GM18508 (cell line): Measurements from ENCODE around the gene DNMT3A.

Experiments
- ATAC-seq: cut with Tn5 transposase; IDR thresholded peaks from one replicate; pipeline ENCODE4 v1.9.1; 2021; ENCODE audit warnings: moderate number of reproducible peaks; ENCODE audit not compliant: insufficient read depth, unreplicated experiment

The DNMT3A gene

DNA sequence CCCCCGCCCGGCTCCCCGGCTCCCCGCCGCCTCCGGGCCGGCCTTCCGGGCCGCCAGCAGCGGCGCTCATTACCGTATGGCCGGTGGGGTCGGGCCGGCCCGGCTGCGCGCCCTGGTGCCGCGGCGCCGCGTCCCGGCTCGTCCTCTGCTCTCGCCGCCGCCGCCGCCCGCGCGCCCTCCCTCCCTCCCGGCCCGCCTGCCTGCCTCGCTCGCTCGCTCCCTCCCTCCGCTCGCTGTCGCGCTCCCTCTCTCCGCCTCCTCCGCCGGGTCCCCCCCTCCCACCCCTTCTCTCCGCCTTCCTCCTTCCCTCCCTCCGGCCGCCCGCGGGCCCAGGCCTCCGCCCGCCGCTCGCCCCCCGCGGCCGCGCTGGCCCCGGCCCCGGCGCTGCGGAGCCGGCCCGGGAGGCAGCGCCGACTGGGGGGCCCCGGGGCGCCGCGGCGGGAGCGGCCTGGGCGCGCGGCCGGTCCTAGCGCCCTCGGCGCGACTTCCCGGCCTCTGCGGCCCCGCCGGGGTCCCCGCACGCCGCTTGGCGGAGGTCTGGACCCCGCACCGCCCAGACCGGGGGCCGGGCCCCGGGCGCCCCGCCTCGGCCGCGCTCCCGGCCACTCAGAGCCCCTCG lies at the start of gene DNMT3A:
Gene DNMT3A (minus strand): TSS at position 173 of the 619 bp plus-strand sequence. CDS start 27,941 bp downstream, outside the sequence.
- ATAC-seq, result no peak

- ATAC-seq, result no peak
Observed at GRCh38 chr2:25389161-25389560, 47.4 kb upstream of the DNMT3A start.

- no peak for ATAC-seq
Observed at GRCh38 chr2:25388491-25388890, 46.8 kb upstream of the DNMT3A start.

DNA sequence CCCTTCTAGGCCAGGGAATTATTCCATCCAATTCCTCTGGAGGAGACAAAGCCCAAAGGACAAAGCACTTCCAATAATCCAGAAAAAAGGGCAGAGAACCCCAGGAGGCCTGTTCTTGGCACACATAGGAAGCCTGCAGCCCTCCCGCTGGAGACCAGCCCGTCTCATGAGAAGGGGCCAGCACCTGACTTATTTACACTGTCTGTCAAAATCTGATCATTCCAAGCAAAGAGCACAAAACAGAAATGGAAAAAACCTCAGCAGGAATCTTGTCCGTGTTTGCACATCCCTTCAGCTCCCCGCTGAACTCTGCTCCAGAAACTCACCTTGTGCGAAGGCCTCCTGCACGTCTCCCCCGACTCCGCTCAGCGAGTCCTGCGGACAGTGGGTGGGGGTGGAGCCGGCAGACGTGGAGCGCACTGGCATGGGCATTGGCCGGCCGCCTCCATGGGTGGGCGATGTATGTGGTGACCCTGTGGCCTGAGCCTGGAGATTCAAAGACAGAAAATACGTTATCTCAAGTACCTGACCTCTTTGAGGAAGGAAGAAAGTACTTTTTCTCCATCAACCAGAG lies 46.2 kb upstream of the DNMT3A start:
- ATAC-seq, result no peak

DNA sequence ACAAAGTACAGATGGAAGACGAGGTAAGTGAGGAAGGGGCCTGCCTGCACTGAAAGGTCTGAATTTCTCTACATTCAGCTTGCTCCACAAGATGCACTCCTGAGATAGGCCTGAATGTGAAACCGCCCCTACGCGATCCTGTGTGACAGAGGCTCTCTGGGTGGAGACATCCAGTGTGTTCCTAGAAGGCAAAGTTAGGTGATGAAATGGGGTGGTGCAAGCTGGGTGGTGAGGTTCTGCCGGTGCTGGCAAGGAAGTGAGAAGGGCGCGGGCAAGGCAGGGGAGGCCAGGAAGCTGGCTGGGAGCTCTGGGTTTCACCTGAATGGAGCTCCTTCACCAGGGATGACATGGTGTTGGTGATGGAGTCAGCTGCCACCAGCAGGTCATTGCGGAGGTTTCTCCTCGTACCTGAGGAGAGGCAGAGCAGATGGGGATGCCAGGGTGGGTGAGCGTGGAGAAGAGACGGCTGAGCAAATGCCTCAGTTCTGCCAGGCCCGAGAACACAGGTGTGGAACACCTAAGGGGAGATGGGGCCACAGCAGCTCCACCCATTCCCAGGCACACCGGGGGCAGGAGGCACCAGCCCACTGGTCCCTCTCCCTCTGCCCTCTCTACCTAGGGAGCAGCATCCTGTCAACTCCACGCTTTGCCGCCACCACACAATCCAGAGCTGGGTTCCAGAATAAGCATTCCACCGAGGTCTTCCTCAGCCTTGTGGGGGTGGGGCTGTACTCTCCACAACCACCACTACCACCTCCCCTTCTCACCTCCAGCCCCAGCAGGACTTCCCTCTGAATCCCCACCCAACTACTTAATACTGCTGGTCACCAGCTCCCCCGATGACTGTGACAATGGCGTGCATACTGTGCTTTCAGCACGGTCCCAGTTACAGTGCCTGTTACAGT lies 45.5 kb upstream of the DNMT3A start:
- ATAC-seq, result no peak

GRCh38 chr2:25385910-25386309 lies 44.2 kb upstream of the DNMT3A start:
- no peak for ATAC-seq

DNA sequence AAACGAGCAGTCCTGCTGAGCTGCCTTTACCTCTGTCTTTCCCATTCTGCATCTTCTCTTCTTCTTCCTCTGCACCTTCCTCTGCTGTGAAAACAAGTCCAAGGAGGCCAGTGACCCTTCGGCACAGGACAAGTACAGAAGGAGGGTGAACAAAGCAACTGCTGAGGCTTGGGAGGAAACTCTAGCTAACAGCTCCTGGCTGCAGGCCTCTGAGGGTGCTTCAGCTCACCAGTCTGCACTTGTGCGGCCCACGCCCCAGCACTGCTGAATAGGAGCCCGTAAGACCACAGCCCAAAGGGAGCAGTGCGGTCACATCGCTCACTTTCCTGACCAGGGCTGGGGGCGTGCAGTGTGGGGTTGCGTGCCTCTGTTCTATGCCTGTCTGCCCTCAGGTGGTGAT lies 42.1 kb upstream of the DNMT3A start:
- ATAC-seq, result no peak

DNA sequence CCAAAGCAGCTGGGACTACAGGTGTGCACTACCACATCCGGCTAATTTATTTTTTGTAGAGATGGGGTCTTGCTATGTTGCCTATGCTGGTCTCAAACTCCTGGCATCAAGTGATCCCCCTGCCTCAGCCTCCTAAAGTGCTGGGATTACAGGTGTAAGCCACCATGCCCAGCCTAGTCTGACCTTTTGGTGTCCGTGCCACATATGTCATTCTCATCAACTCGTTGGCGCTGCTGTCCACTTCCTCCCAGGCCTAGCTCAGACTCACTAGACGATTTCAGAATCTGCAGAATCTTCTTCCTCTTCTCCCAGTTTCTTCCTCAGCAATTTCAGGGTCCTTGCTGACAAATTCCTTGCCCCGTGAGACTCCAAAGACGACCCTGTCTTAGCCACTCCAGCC lies 39.8 kb upstream of the DNMT3A start:
- no peak for ATAC-seq

GRCh38 chr2:25380586-25381375 lies 39.1 kb upstream of the DNMT3A start:
- ATAC-seq, result no peak

GRCh38 chr2:25380023-25380422 lies 38.3 kb upstream of the DNMT3A start:
- no peak for ATAC-seq

DNA sequence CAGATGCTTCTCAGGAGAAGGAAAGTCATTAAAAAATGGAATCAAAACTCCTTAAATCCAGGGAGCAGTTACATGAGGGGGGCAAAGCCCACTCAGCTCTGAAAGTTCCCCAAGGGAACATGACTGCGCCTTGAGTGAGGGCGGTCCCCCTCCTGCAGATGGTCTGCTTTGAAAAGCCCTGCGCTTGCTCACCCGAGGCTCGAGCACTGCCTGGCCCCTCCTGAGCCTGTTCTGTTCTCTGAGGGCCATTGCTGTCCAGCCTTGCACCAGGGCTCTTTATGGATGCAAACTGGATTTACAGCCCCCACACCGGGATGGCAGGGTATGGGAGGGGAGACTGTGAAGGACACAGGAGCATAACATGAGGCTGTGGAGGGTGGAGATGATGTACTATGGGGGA lies 37.8 kb upstream of the DNMT3A start:
- no peak for ATAC-seq

GRCh38 chr2:25378731-25379490 lies 37.2 kb upstream of the DNMT3A start:
- ATAC-seq, result no peak

- ATAC-seq, result no peak
Observed at GRCh38 chr2:25377822-25378421, 36.2 kb upstream of the DNMT3A start.

DNA sequence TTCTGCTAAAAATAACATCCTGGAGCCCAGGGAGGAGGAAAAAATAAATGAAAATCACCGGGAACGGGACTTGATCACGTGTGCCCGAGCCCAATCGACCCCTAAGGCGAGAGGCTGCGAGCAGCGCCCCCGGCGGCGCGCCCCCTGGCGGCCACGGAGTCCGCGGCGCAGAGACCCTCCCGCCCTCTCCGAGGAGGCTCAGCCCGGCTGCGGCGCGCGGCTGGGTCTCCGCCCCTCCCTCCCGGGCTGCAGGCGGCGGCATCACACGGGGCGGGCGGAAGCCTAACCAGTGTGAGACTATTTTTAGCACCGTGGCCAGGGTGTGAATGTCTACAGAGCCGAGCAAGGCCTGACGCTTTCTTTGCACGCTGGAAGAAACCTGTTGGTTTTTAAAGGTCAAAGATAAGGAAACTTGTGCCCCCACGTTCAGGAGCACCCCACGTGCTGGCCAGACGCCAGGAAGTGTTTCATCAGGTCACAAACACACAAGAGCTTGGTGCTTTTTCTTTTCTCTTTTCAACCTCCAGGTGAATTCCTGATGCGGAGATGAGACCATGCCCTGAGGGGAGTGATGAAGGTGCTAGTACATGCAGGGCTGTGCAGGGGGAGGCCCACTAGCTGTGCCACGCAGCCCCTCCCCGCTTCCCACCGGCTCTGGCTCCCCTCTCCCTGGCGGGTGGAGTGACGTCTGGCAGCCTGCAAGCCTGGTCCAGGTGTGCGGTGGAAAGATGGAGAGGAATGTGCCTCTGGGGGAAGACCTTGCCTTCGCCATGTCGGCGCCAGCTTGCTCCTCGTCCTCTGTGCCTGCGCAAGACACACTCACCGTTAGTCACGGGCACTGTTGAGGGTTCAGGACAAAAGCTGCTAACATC lies 35.3 kb upstream of the DNMT3A start:
- ATAC-seq, result peak; percentile 80

GRCh38 chr2:25375989-25376545 lies 34.3 kb upstream of the DNMT3A start:
- ATAC-seq, result no peak

DNA sequence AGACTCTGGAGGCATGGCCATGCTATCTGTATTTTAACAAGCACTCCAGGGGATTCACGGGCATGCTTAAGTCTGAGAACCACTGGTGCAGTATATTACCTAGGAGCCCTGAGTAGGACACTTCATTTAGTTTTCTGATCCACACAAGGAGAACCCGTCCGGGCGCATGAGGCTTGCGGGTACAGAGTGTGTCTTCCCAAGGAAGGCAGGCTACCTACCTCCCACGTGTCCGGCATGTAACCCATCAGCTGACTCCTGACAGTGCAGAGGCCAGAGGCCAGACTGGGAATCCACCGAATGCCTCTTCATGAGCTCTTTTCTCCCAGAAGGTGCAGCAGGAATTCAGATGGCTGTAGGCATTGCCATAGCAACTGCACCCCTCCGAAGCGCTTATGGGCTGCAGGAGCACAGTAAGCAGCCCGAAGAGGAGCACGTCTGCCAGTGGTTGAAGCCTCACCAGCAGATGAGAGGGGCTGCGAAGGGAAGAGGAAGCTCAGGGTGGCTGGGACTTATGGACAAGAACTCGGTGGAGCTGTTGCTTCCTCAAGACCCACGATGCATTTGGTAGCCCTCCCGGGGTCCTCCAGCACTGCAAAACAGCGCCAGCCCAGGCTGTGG lies 33.8 kb upstream of the DNMT3A start:
- ATAC-seq, result no peak

- ATAC-seq, result no peak
Observed at GRCh38 chr2:25374827-25375226, 33.1 kb upstream of the DNMT3A start.

DNA sequence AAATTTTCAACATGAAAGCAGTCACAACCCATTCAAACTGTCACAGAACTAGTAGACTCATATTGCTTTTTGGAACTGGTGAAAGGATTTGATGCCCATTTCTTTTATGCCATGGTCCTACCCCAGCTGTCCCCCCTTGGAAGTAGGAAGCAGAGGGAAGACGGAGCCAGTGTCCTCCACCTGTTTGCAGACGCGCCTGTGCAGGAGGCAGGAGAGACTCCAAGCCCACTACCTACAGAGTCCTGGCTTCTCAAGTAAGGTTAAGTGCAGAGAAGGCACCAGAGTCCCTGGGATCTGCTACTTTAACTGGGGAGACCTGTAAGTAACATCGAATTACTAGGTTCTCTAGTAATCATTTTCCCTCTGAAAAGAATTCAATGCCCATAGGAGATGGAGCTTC lies 32.7 kb upstream of the DNMT3A start:
- ATAC-seq, result no peak
